ENCODE measurements around the gene PDGFD.

DNA sequence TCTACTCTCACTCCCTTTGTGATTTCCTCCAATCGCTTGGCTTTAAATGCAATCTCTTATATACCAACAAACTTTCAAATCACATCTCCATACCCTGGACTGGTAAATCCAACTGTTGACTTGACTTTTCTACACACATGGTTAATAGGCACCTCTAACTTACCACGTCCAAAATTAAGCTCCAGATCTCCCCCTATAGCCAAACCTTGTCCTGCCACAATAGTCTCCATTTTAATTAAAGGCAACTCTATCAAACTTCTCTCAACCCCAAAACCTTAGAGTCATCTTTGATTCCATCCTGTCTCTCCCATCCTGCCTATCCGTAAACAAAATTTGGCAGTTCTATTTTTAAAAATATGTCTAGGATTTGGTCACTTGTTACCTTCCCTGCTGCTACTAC is 269.3 kb downstream of the PDGFD start:
- TF ChIP-seq, protein P1, sequence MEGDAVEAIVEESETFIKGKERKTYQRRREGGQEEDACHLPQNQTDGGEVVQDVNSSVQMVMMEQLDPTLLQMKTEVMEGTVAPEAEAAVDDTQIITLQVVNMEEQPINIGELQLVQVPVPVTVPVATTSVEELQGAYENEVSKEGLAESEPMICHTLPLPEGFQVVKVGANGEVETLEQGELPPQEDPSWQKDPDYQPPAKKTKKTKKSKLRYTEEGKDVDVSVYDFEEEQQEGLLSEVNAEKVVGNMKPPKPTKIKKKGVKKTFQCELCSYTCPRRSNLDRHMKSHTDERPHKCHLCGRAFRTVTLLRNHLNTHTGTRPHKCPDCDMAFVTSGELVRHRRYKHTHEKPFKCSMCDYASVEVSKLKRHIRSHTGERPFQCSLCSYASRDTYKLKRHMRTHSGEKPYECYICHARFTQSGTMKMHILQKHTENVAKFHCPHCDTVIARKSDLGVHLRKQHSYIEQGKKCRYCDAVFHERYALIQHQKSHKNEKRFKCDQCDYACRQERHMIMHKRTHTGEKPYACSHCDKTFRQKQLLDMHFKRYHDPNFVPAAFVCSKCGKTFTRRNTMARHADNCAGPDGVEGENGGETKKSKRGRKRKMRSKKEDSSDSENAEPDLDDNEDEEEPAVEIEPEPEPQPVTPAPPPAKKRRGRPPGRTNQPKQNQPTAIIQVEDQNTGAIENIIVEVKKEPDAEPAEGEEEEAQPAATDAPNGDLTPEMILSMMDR (IDR thresholded peaks at IDR 0.05), result no peak
- TF ChIP-seq POLR2AphosphoS5 (IDR thresholded peaks at IDR 0.05) (no peak), POLR2A (IDR thresholded peaks at IDR 0.05) (no peak)
